ENCODE measurements around the gene POGLUT2. TPM values are rescaled to one million over a fixed set of nuclear protein-coding genes. Genes with fewer than 3 reads are reported as not detected.

Gene POGLUT2
- total RNA-seq, 2 donors from 2014 or later: 16.0 to 18.1 TPM

- Mint-ChIP-seq H3K9me3 (no peaks in the 10 kb centered on the region), H3K27ac (peak overlapping the region; percentile 52), H3K4me1 (no peaks in the 10 kb centered on the region), H3K27me3 (ENCODE audit: insufficient read depth) (peaks cover 1% of the 10 kb centered on the region), H3K36me3 (ENCODE audit: low read depth) (peaks cover 22% of the 10 kb centered on the region), H3K4me3 (no peak overlapping the region)
- DNase-seq: no peak
- no peaks in the 10 kb centered on the region for H3K27me3 ChIP-seq (ENCODE audit: control insufficient read depth, insufficient read depth, low read length, poor library complexity, severe bottlenecking)
- H3K27ac ChIP-seq (ENCODE audit: low read depth, low read length): no peak overlapping the region
- no peak overlapping the region for H3K9ac ChIP-seq (ENCODE audit: extremely low read depth, low read length, poor library complexity, severe bottlenecking)
- peaks cover 49% of the 10 kb centered on the region for H3K36me3 ChIP-seq (ENCODE audit: control insufficient read depth, insufficient read depth, low read length)
- 78 to 81% methylated on average over 7 to 9 of the region's 9 CpGs for WGBS, 2 experiments (ENCODE audit: insufficient coverage in 1 of 2, insufficient read length in 1 of 2)
- no peak overlapping the region for H3K4me3 ChIP-seq (ENCODE audit: low read length)
- no peak for TF ChIP-seq CTCF (conservative IDR thresholded peaks at IDR 0.05)
- no peaks in the 10 kb centered on the region for H3K9me3 ChIP-seq (ENCODE audit: control insufficient read depth, low read length)
- H3K4me1 ChIP-seq (ENCODE audit: control insufficient read depth, insufficient read depth, low read length): no peaks in the 10 kb centered on the region
Measured at GRCh38 chr13:102793611-102794355, 5.0 kb downstream of the POGLUT2 start.

GRCh38 chr13:102792396-102792795 lies 6.4 kb downstream of the POGLUT2 start:
- no peaks in the 10 kb centered on the region for H3K9me3 ChIP-seq (ENCODE audit: control insufficient read depth, low read length)
- no peaks in the 10 kb centered on the region for H3K9me3 Mint-ChIP-seq
- H3K9ac ChIP-seq (ENCODE audit: extremely low read depth, low read length, poor library complexity, severe bottlenecking): no peak overlapping the region
- peaks cover 26% of the 10 kb centered on the region for H3K36me3 Mint-ChIP-seq (ENCODE audit: low read depth)
- peaks cover 61% of the 10 kb centered on the region for H3K36me3 ChIP-seq (ENCODE audit: control insufficient read depth, insufficient read depth, low read length)
- no peak overlapping the region for H3K4me3 ChIP-seq (ENCODE audit: low read length)
- TF ChIP-seq CTCF (conservative IDR thresholded peaks at IDR 0.05): no peak
- H3K27me3 ChIP-seq (ENCODE audit: control insufficient read depth, insufficient read depth, low read length, poor library complexity, severe bottlenecking): no peaks in the 10 kb centered on the region
- H3K4me1 Mint-ChIP-seq: no peaks in the 10 kb centered on the region
- H3K27ac Mint-ChIP-seq: no peak overlapping the region
- no peak overlapping the region for H3K27ac ChIP-seq (ENCODE audit: low read depth, low read length)
- H3K4me3 Mint-ChIP-seq: no peak overlapping the region
- DNase-seq: no peak
- H3K4me1 ChIP-seq (ENCODE audit: control insufficient read depth, insufficient read depth, low read length): no peaks in the 10 kb centered on the region
- no peaks in the 10 kb centered on the region for H3K27me3 Mint-ChIP-seq (ENCODE audit: insufficient read depth)
- 75 to 90% methylated on average over 1 of the region's 1 CpG for WGBS, 2 experiments (ENCODE audit: insufficient coverage in 1 of 2, insufficient read length in 1 of 2)

- no peak for DNase-seq
- 87 to 91% methylated on average over 5 to 8 of the region's 8 CpGs for WGBS, 2 experiments (ENCODE audit: insufficient coverage in 1 of 2, insufficient read length in 1 of 2)
- H3K9me3 Mint-ChIP-seq: no peaks in the 10 kb centered on the region
Measured at GRCh38 chr13:102788683-102789082, 10.1 kb downstream of the POGLUT2 start.

More at GRCh38 chr13:102788683-102789082, 10.1 kb downstream of the POGLUT2 start:
- TF ChIP-seq CTCF (conservative IDR thresholded peaks at IDR 0.05): no peak
- Histone ChIP-seq H3K9me3 (ENCODE audit: control insufficient read depth, low read length) (no peaks in the 10 kb centered on the region), H3K4me1 (ENCODE audit: control insufficient read depth, insufficient read depth, low read length) (no peaks in the 10 kb centered on the region), H3K9ac (ENCODE audit: extremely low read depth, low read length, poor library complexity, severe bottlenecking) (no peak overlapping the region), H3K36me3 (ENCODE audit: control insufficient read depth, insufficient read depth, low read length) (peaks cover 77% of the 10 kb centered on the region), H3K4me3 (ENCODE audit: low read length) (no peak overlapping the region), H3K27ac (ENCODE audit: low read depth, low read length) (no peak overlapping the region), H3K27me3 (ENCODE audit: control insufficient read depth, insufficient read depth, low read length, poor library complexity, severe bottlenecking) (no peaks in the 10 kb centered on the region)
- peaks cover 33% of the 10 kb centered on the region for H3K36me3 Mint-ChIP-seq (ENCODE audit: low read depth)
- no peak overlapping the region for H3K27ac Mint-ChIP-seq
- H3K27me3 Mint-ChIP-seq (ENCODE audit: insufficient read depth): no peaks in the 10 kb centered on the region
- no peaks in the 10 kb centered on the region for H3K4me1 Mint-ChIP-seq
- H3K4me3 Mint-ChIP-seq: no peak overlapping the region

Measured in endodermal cell (in vitro differentiated cells).